K562 (cell line): Measurements from ENCODE around the gene MYMX. TPM values are rescaled to one million over a fixed set of nuclear protein-coding genes. Genes with fewer than 3 reads are reported as not detected.

Experiments used
- ARNT ChIP-seq, 2 experiments: fragments of 450-650 bp; IDR thresholded peaks; 2 replicates each; pipeline ENCODE4 v1.6.1; 2016; ENCODE audit warnings: mild to moderate bottlenecking in 1 of 2
- CGGBP1 ChIP-seq: fragments of 250-450 bp; sonication (Bioruptor Pico); IDR thresholded peaks from 2 replicates; pipeline ENCODE4 v1.9.0; 2021; ENCODE audit warnings: mild to moderate bottlenecking
- DNMT1 ChIP-seq: fragments of 450-650 bp; IDR thresholded peaks from 2 replicates; pipeline ENCODE4 v1.6.1; 2016; ENCODE audit warnings: antibody characterized with exemption, mild to moderate bottlenecking
- E2F8 ChIP-seq: fragments of 450-650 bp; IDR thresholded peaks from 2 replicates; pipeline ENCODE4 v1.7.1; 2018; ENCODE audit warnings: mild to moderate bottlenecking, low read depth; ENCODE audit not compliant: partially characterized antibody
- ESRRA ChIP-seq: fragments of 450-650 bp; IDR thresholded peaks from 2 replicates; pipeline ENCODE4 v1.6.1; 2014; ENCODE audit warnings: low read depth, mild to moderate bottlenecking, moderate library complexity, borderline replicate concordance
- MAFG ChIP-seq: fragments of 450-650 bp; conservative IDR thresholded peaks from 2 replicates; pipeline ENCODE4 v1.6.1; 2016; ENCODE audit warnings: missing genetic modification characterization, missing compliant biosample characterization
- MBD1 ChIP-seq: fragments of 250-450 bp; sonication (Bioruptor Pico); IDR thresholded peaks from 2 replicates; pipeline ENCODE4 v1.8.0; 2022; ENCODE audit warnings: inconsistent platforms
- POLR2B ChIP-seq: fragments of 450-650 bp; IDR thresholded peaks from 2 replicates; pipeline ENCODE4 v1.6.1; 2018; ENCODE audit warnings: low read depth; ENCODE audit not compliant: partially characterized antibody
- RAD21 ChIP-seq, 2 experiments: fragments of 250-450 bp in 1 of 2; fragments of 450-650 bp in 1 of 2; sonication (Bioruptor Pico) in 1 of 2; formaldehyde crosslinking in 1 of 2; IDR thresholded peaks in 1 of 2; conservative IDR thresholded peaks in 1 of 2; 2 replicates each; pipeline versions ENCODE4 v1.4.0 to v1.8.0; 2020 to 2022; ENCODE audit warnings: mild to moderate bottlenecking in 2 of 2, moderate library complexity in 1 of 2
- SMAD2 ChIP-seq: fragments of 150-350 bp; IDR thresholded peaks from 2 replicates; pipeline ENCODE4 v1.6.1; 2014; ENCODE audit warnings: low read depth, mild to moderate bottlenecking, low read length
- TBL1XR1 ChIP-seq, 2 experiments: IDR thresholded peaks; 2 replicates each; pipeline ENCODE4 v1.6.1; 2012; ENCODE audit warnings: improper control_type of control experiment in 2 of 2, low read length in 2 of 2, mild to moderate bottlenecking in 1 of 2
- ZNF764 ChIP-seq: fragments of 250-450 bp; sonication (Bioruptor Pico); IDR thresholded peaks from 2 replicates; pipeline ENCODE4 v1.4.0; 2020; ENCODE audit warnings: low read depth, mild to moderate bottlenecking, moderate library complexity
- ZSCAN29 ChIP-seq: fragments of 450-650 bp; IDR thresholded peaks from 2 replicates; pipeline ENCODE4 v1.6.1; 2017
- ZSCAN32 ChIP-seq: fragments of 450-650 bp; formaldehyde crosslinking; IDR thresholded peaks from 2 replicates; pipeline ENCODE4 v1.4.0; 2020; ENCODE audit warnings: mild to moderate bottlenecking, moderate library complexity
- polyA plus RNA-seq, 8 experiments: library from polyadenylated mRNA; depleted of rRNA in 4 of 8; stranded (reverse) in 5 of 8; unstranded in 3 of 8; fragments of >200 nt; fragmentation: Nextera tagmentation in 2 of 8; fragmentation: Illumina TruSeq in 1 of 8; extraction: Ambion mirVana in 2 of 8; extraction: Trizol in 1 of 8; gene quantifications; 2 replicates each; pipeline versions ENCODE4 v1.2.1 to v1.2.3, GENCODE V29; 2011 to 2014; ENCODE audit warnings: inconsistent platforms in 1 of 8, missing spikeins in 1 of 8
- total RNA-seq, 7 experiments: library from RNA; depleted of rRNA in 6 of 7; stranded (reverse); fragments of >200 nt in 6 of 7; fragmentation: Illumina TruSeq in 2 of 7; extraction: Trizol in 2 of 7; gene quantifications; 2 replicates each; pipeline versions ENCODE4 v1.2.1 to v1.2.3, GENCODE V29; 2011 to 2021; ENCODE audit warnings: low replicate concordance in 1 of 7
- TF ChIP-seq, protein P1 (sequence below): fragments of 450-650 bp; IDR thresholded peaks from 2 replicates; pipeline ENCODE4 v1.6.1; 2016; ENCODE audit warnings: borderline replicate concordance
- TF ChIP-seq, protein P2 (sequence below): sonication (generic); formaldehyde crosslinking; IDR thresholded peaks from 2 replicates; pipeline ENCODE4 v1.8.0; 2022; ENCODE audit warnings: mild to moderate bottlenecking, missing genetic modification reagents, borderline replicate concordance
- TF ChIP-seq, protein P3 (sequence below): fragments of 450-650 bp; IDR thresholded peaks from 2 replicates; pipeline ENCODE4 v1.6.1; 2016; ENCODE audit warnings: antibody characterized with exemption

Gene MYMX
- total and polyA plus RNA-seq, 9 of the 15 experiments (the other 6 are each of a cell fraction or from before 2014, with no cell fraction given) = 0.12 TPM; not detected in 8

- TF ChIP-seq, protein P1, sequence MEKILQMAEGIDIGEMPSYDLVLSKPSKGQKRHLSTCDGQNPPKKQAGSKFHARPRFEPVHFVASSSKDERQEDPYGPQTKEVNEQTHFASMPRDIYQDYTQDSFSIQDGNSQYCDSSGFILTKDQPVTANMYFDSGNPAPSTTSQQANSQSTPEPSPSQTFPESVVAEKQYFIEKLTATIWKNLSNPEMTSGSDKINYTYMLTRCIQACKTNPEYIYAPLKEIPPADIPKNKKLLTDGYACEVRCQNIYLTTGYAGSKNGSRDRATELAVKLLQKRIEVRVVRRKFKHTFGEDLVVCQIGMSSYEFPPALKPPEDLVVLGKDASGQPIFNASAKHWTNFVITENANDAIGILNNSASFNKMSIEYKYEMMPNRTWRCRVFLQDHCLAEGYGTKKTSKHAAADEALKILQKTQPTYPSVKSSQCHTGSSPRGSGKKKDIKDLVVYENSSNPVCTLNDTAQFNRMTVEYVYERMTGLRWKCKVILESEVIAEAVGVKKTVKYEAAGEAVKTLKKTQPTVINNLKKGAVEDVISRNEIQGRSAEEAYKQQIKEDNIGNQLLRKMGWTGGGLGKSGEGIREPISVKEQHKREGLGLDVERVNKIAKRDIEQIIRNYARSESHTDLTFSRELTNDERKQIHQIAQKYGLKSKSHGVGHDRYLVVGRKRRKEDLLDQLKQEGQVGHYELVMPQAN = 0 out of 2 replicates have a peak, but pooled peaks have one; percentile 45
- TF ChIP-seq RAD21 (CRISPR knock-in tag; conservative IDR thresholded peaks at IDR 0.05 in 1 of 2, IDR thresholded peaks at IDR 0.05 in 1 of 2) (no peak; a peak in 1 of 4 replicates), ZNF764 (CRISPR knock-in tag) (no peak), SMAD2 (no peak), TBL1XR1 (IDR thresholded peaks at IDR 0.05; ENCODE audit: low read length in 2 of 2) (0 out of 4 replicates have a peak, but pooled peaks of 1 of the 2 experiments have one; percentile 0), POLR2B (peak; percentile 73), DNMT1 (no peak), ZSCAN29 (no peak), MAFG (tag) (peak; percentile 66), ZSCAN32 (CRISPR knock-in tag) (no peak), ESRRA (peak; percentile 2; the same call in 1 of the 2 replicates), CGGBP1 (CRISPR knock-in tag) (0 out of 2 replicates have a peak, but pooled peaks have one; percentile 42), E2F8 (peak; percentile 55), MBD1 (no peak), ARNT (IDR thresholded peaks at IDR 0.05) (0 out of 4 replicates have a peak, but pooled peaks of 1 of the 2 experiments have one; percentile 24)
- TF ChIP-seq, protein P2, sequence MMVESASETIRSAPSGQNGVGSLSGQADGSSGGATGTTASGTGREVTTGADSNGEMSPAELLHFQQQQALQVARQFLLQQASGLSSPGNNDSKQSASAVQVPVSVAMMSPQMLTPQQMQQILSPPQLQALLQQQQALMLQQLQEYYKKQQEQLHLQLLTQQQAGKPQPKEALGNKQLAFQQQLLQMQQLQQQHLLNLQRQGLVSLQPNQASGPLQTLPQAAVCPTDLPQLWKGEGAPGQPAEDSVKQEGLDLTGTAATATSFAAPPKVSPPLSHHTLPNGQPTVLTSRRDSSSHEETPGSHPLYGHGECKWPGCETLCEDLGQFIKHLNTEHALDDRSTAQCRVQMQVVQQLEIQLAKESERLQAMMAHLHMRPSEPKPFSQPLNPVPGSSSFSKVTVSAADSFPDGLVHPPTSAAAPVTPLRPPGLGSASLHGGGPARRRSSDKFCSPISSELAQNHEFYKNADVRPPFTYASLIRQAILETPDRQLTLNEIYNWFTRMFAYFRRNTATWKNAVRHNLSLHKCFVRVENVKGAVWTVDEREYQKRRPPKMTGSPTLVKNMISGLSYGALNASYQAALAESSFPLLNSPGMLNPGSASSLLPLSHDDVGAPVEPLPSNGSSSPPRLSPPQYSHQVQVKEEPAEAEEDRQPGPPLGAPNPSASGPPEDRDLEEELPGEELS (CRISPR knock-in tag) = peak; percentile 30; the same call in 1 of the 2 replicates
- TF ChIP-seq, protein P3, sequence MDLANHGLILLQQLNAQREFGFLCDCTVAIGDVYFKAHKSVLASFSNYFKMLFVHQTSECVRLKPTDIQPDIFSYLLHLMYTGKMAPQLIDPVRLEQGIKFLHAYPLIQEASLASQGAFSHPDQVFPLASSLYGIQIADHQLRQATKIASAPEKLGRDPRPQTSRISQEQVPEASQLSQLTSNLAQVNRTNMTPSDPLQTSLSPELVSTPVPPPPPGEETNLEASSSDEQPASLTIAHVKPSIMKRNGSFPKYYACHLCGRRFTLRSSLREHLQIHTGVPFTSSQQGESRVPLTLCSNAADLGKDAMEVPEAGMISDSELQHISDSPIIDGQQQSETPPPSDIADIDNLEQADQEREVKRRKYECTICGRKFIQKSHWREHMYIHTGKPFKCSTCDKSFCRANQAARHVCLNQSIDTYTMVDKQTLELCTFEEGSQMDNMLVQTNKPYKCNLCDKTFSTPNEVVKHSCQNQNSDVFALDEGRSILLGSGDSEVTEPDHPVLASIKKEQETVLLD = peak; percentile 72; the same call in 1 of the 2 replicates
Observed at GRCh38 chr6:44257753-44258324, 41.1 kb downstream of the MYMX start (continued).
